Keratinocyte (primary cell): ENCODE data around the gene CNOT3.

Experiments
- CTCF ChIP-seq, 3 experiments: IDR thresholded peaks in 1 of 3; conservative IDR thresholded peaks in 1 of 3; optimal IDR thresholded peaks in 1 of 3; 2 replicates in 2 of 3; 3 replicates in 1 of 3; pipeline versions ENCODE3 to v1.5.1; 2011; ENCODE audit warnings: low read length in 3 of 3, mild to moderate bottlenecking in 3 of 3, moderate library complexity in 2 of 3, control low read depth in 1 of 3, inconsistent platforms in 1 of 3; ENCODE audit not compliant: insufficient read depth in 2 of 3; ENCODE audit errors: extremely low read depth in 1 of 3
- EZH2 ChIP-seq: IDR thresholded peaks from one replicate; pipeline ENCODE4 v1.6.1; 2012; ENCODE audit warnings: inconsistent platforms, mild to moderate bottlenecking, low read length, moderate library complexity

GRCh38 chr19:54129617-54129996 is 8.0 kb upstream of the CNOT3 start:
- no peak for TF ChIP-seq EZH2
- TF ChIP-seq CTCF (optimal IDR thresholded peaks at IDR 0.05 in 1 of 3, IDR thresholded peaks at IDR 0.05 in 1 of 3, conservative IDR thresholded peaks at IDR 0.05 in 1 of 3; ENCODE audit: extremely low read depth in 1 of 3, insufficient read depth in 2 of 3, low read length in 3 of 3) = no peak
